Endodermal cell (in vitro differentiated cells): Measurements from ENCODE around the gene SLC9A1. TPM values are rescaled to one million over a fixed set of nuclear protein-coding genes. Genes with fewer than 3 reads are reported as not detected.
"Not testable (repeated sequence)": the region's sequence is repeated elsewhere in the genome, so short reads cannot be mapped to it uniquely, and the experiment has no call there.

Experiments used
- DNase-seq: peaks from one replicate; pipeline ENCODE4 v3.0.0-alpha.2; 2017
- H3K27ac ChIP-seq: 2 replicates; pipeline ENCODE4 v1.5.1; 2013; ENCODE audit warnings: mild to moderate bottlenecking, low read depth, low read length, moderate library complexity
- H3K27me3 ChIP-seq: 2 replicates; pipeline ENCODE4 v1.6.1; 2013; ENCODE audit warnings: mild to moderate bottlenecking, low read length, moderate library complexity; ENCODE audit not compliant: insufficient read depth, control insufficient read depth, poor library complexity, severe bottlenecking
- H3K36me3 ChIP-seq: 2 replicates; pipeline ENCODE4 v1.7.0; 2013; ENCODE audit warnings: mild to moderate bottlenecking, low read length, moderate library complexity; ENCODE audit not compliant: control insufficient read depth, insufficient read depth
- H3K4me1 ChIP-seq: one replicate; pipeline ENCODE4 v1.7.0; 2013; ENCODE audit warnings: low read length; ENCODE audit not compliant: control insufficient read depth, insufficient read depth
- H3K4me3 ChIP-seq: 2 replicates; pipeline ENCODE4 v1.5.1; 2013; ENCODE audit warnings: mild to moderate bottlenecking, low read length, moderate library complexity
- H3K9ac ChIP-seq: 2 replicates; pipeline ENCODE4 v1.6.1; 2013; ENCODE audit warnings: mild to moderate bottlenecking, low read length, moderate library complexity; ENCODE audit not compliant: poor library complexity, severe bottlenecking; ENCODE audit errors: extremely low read depth
- H3K9me3 ChIP-seq: 2 replicates; pipeline ENCODE4 v1.6.1; 2013; ENCODE audit warnings: mild to moderate bottlenecking, low read length, moderate library complexity; ENCODE audit not compliant: control insufficient read depth
- H3K27ac Mint-ChIP-seq: 2 replicates; pipeline ENCODE4 v1.8.0; 2020; ENCODE audit warnings: mixed read lengths
- H3K27me3 Mint-ChIP-seq: 2 replicates; pipeline ENCODE4 v1.8.0; 2021; ENCODE audit warnings: mild to moderate bottlenecking, mixed read lengths; ENCODE audit not compliant: insufficient read depth
- H3K36me3 Mint-ChIP-seq: 2 replicates; pipeline ENCODE4 v1.8.0; 2020; ENCODE audit warnings: low read depth, mixed read lengths
- H3K4me1 Mint-ChIP-seq: 2 replicates; pipeline ENCODE4 v1.8.0; 2020; ENCODE audit warnings: mixed read lengths
- H3K4me3 Mint-ChIP-seq: 2 replicates; pipeline ENCODE4 v1.8.0; 2020; ENCODE audit warnings: mild to moderate bottlenecking, moderate library complexity, mixed read lengths
- H3K9me3 Mint-ChIP-seq: 2 replicates; pipeline ENCODE4 v1.8.0; 2020; ENCODE audit warnings: mild to moderate bottlenecking, mixed read lengths
- whole genome bisulfite sequencing, 2 experiments: methylation state at CpG; one replicate each; pipeline versions ENCODE4 v1.1.5 to v1.1.7; 2013; ENCODE audit warnings: missing lambda C conversion rate in 2 of 2, mixed read lengths in 1 of 2; ENCODE audit not compliant: insufficient coverage in 1 of 2, insufficient read length in 1 of 2; 5-methylcytosine and 5-hydroxymethylcytosine counted together
- total RNA-seq, 2 donors: library from RNA; stranded (reverse); fragmentation: NEBNext Ultra II Directional in 1 of 2; extraction: Animal tissue kit (Norgen Biotek cat#: 25700) in 1 of 2; gene quantifications; 2 replicates in 1 of 2; 3 replicates in 1 of 2; pipeline ENCODE4 v1.2.1, GENCODE V29; 2021
- TF ChIP-seq, protein P1 (sequence below): fragments of 200-600 bp; sonication (generic); conservative IDR thresholded peaks from 2 replicates; pipeline ENCODE4 v1.5.0; 2021; ENCODE audit warnings: antibody characterized with exemption, mild to moderate bottlenecking

SLC9A1 gene
- total RNA-seq, 2 donors from 2014 or later: 25.9 to 34.7 TPM

GRCh38 chr1:27179379-27179778 is 24.5 kb upstream of the SLC9A1 start:
- Histone ChIP-seq H3K9me3 (peaks cover 37% of the 10 kb centered on the region), H3K36me3 (no peaks in the 10 kb centered on the region), H3K27ac (no peak overlapping the region), H3K27me3 (no peaks in the 10 kb centered on the region), H3K4me1 (no peaks in the 10 kb centered on the region), H3K4me3 (no peak overlapping the region), H3K9ac (no peak overlapping the region)
- TF ChIP-seq, protein P1, sequence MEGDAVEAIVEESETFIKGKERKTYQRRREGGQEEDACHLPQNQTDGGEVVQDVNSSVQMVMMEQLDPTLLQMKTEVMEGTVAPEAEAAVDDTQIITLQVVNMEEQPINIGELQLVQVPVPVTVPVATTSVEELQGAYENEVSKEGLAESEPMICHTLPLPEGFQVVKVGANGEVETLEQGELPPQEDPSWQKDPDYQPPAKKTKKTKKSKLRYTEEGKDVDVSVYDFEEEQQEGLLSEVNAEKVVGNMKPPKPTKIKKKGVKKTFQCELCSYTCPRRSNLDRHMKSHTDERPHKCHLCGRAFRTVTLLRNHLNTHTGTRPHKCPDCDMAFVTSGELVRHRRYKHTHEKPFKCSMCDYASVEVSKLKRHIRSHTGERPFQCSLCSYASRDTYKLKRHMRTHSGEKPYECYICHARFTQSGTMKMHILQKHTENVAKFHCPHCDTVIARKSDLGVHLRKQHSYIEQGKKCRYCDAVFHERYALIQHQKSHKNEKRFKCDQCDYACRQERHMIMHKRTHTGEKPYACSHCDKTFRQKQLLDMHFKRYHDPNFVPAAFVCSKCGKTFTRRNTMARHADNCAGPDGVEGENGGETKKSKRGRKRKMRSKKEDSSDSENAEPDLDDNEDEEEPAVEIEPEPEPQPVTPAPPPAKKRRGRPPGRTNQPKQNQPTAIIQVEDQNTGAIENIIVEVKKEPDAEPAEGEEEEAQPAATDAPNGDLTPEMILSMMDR: no peak
- no peak for DNase-seq
- Mint-ChIP-seq H3K4me1 (no peaks in the 10 kb centered on the region), H3K9me3 (peaks cover 75% of the 10 kb centered on the region), H3K4me3 (no peak overlapping the region), H3K36me3 (peaks cover 4% of the 10 kb centered on the region), H3K27me3 (peaks cover 8% of the 10 kb centered on the region), H3K27ac (no peak overlapping the region)

- Histone ChIP-seq H3K4me3 (no peak overlapping the region), H3K9me3 (peaks cover 17% of the 10 kb centered on the region), H3K27ac (no peak overlapping the region), H3K27me3 (no peaks in the 10 kb centered on the region), H3K4me1 (no peaks in the 10 kb centered on the region), H3K9ac (no peak overlapping the region), H3K36me3 (no peaks in the 10 kb centered on the region)
- DNase-seq: no peak
- Mint-ChIP-seq H3K27ac (no peak overlapping the region), H3K4me3 (no peak overlapping the region), H3K4me1 (no peaks in the 10 kb centered on the region), H3K9me3 (peaks cover 51% of the 10 kb centered on the region), H3K27me3 (peaks cover 6% of the 10 kb centered on the region), H3K36me3 (no peaks in the 10 kb centered on the region)
- WGBS, 2 experiments: 93 to 96% methylated on average over 22 to 26 of the region's 26 CpGs
- TF ChIP-seq, protein P1: no peak
These were observed 22.0 kb upstream of the SLC9A1 start for GRCh38 chr1:27176954-27177353.

DNA sequence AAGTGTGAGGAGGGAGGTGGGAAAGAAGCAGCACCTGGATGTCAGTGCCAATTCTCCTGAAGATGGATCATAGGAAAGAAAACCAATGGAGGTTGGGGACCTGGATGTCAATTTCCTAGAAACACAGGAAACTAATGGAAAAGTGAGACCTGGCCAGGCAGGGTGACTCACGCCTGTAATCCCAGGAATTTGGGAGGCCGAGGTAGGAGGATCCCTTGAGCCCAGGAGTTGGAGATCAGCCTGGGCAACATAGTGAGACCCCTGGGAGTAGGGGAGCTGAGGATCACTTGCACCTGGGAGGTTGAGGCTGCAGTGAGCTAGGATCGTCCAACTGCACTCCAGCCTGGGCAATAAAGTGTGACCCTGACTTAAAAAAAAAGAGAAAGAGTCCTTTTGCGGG is 21.4 kb upstream of the SLC9A1 start:
- H3K9ac ChIP-seq: no peak overlapping the region
- Mint-ChIP-seq H3K4me1 (no peaks in the 10 kb centered on the region), H3K36me3 (no peaks in the 10 kb centered on the region), H3K9me3 (peaks cover 47% of the 10 kb centered on the region), H3K4me3 (no peak overlapping the region), H3K27ac (no peak overlapping the region), H3K27me3 (peaks cover 6% of the 10 kb centered on the region)
- no peaks in the 10 kb centered on the region for H3K4me1 ChIP-seq
- H3K27ac ChIP-seq: no peak overlapping the region
- H3K9me3 ChIP-seq: peaks cover 13% of the 10 kb centered on the region
- H3K4me3 ChIP-seq: no peak overlapping the region
- WGBS, 2 experiments: 92 to 100% methylated on average over 4 of the region's 4 CpGs
- H3K27me3 ChIP-seq: no peaks in the 10 kb centered on the region
- DNase-seq: no peak
- TF ChIP-seq, protein P1: no peak
- no peaks in the 10 kb centered on the region for H3K36me3 ChIP-seq

DNA sequence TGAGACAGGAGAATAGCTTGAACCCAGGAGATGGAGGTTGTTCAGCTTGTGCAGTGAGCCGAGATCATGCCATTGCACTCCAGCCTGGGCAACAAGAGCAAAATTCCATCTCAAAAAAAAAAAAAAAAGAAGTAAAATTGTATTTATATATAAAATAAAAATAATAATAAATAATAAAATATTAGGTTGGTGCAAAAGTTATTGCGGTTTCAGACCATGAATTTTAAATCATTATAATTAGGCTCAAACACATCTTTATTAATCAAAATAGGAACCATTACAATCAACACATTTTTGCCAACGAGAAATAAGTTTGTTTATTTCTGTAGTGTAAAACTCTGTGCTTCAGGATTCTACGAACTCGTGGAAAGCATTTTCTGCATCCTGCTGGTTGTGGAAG is 18.1 kb upstream of the SLC9A1 start:
- WGBS, 2 experiments: 94 to 100% methylated on average over 3 to 4 of the region's 5 CpGs
- not testable (repeated sequence) for H3K27ac Mint-ChIP-seq, DNase-seq, H3K9ac ChIP-seq, H3K36me3 Mint-ChIP-seq, H3K27me3 ChIP-seq, H3K4me3 Mint-ChIP-seq, H3K4me1 ChIP-seq, H3K27me3 Mint-ChIP-seq, H3K36me3 ChIP-seq, H3K4me3 ChIP-seq, H3K27ac ChIP-seq, H3K4me1 Mint-ChIP-seq, H3K9me3 ChIP-seq
- H3K9me3 Mint-ChIP-seq: peaks cover 17% of the 10 kb centered on the region
